Neural cell (in vitro differentiated cells): Measurements from ENCODE around the gene API5. TPM values are rescaled to one million over a fixed set of nuclear protein-coding genes. Genes with fewer than 3 reads are reported as not detected.

ENCODE experiments used
- H2AFZ ChIP-seq: fragments of 200-600, 300-800 bp; sonication (generic), shearing (Covaris generic); 2 replicates; pipeline ENCODE4 v1.6.0; 2014; ENCODE audit warnings: low read depth, mild to moderate bottlenecking, antibody characterized with exemption, low read length, moderate library complexity
- H3F3A ChIP-seq: fragments of 200-600 bp; shearing (Covaris generic); 2 replicates; pipeline ENCODE4 v1.6.1; 2016; ENCODE audit warnings: mild to moderate bottlenecking, moderate library complexity, mixed read lengths, antibody characterized with exemption, low read length; ENCODE audit not compliant: insufficient read depth, poor library complexity, severe bottlenecking
- H3K27ac ChIP-seq: fragments of 200-600, 300-800 bp; sonication (generic), shearing (Covaris generic); 2 replicates; pipeline ENCODE4 v1.5.1; 2014; ENCODE audit warnings: mild to moderate bottlenecking, low read length, moderate library complexity
- H3K27me3 ChIP-seq: fragments of 300-800, 200-600 bp; sonication (generic), shearing (Covaris generic); 2 replicates; pipeline ENCODE4 v1.6.0; 2014; ENCODE audit warnings: mild to moderate bottlenecking, low read depth, low read length, moderate library complexity; ENCODE audit not compliant: insufficient read depth
- H3K36me3 ChIP-seq: fragments of 300-800, 200-600 bp; sonication (generic), shearing (Covaris generic); 2 replicates; pipeline ENCODE4 v1.5.1; 2014; ENCODE audit warnings: mild to moderate bottlenecking, antibody characterized with exemption, low read length, moderate library complexity; ENCODE audit not compliant: insufficient read depth
- H3K4me2 ChIP-seq: fragments of 300-800, 200-600 bp; sonication (generic), shearing (Covaris generic); 2 replicates; pipeline ENCODE4 v1.6.0; 2014; ENCODE audit warnings: mild to moderate bottlenecking, low read length
- H3K4me3 ChIP-seq: fragments of 300-800, 200-600 bp; sonication (generic), shearing (Covaris generic); 2 replicates; pipeline ENCODE4 v1.5.1; 2014; ENCODE audit warnings: mild to moderate bottlenecking, low read length, moderate library complexity
- H3K79me2 ChIP-seq: fragments of 200-600 bp; shearing (Covaris generic); replicated peaks from 2 replicates; pipeline ENCODE4 v1.6.0; 2014; ENCODE audit warnings: mild to moderate bottlenecking, low read length, moderate library complexity; ENCODE audit not compliant: insufficient read depth
- H3K9ac ChIP-seq: fragments of 300-800, 200-600 bp; sonication (generic), shearing (Covaris generic); 2 replicates; pipeline ENCODE4 v1.6.1; 2016; ENCODE audit warnings: mild to moderate bottlenecking, low read length, mixed read lengths
- H3K9me2 ChIP-seq: fragments of 200-600 bp; shearing (Covaris generic); 2 replicates; pipeline ENCODE4 v1.6.1; 2016; ENCODE audit warnings: mild to moderate bottlenecking, low read length, mixed read lengths; ENCODE audit not compliant: insufficient read depth
- H3K9me3 ChIP-seq: fragments of 200-600, 300-800 bp; sonication (generic), shearing (Covaris generic); 2 replicates; pipeline ENCODE4 v1.6.1; 2016; ENCODE audit warnings: mild to moderate bottlenecking, mixed run types, low read length, moderate library complexity, mixed read lengths
- H4K20me1 ChIP-seq: fragments of 200-600 bp; shearing (Covaris generic); 2 replicates; pipeline ENCODE4 v1.6.1; 2016; ENCODE audit warnings: mild to moderate bottlenecking, mixed run types; ENCODE audit not compliant: insufficient read depth
- EP300 ChIP-seq: fragments of 450-650 bp; conservative IDR thresholded peaks from 2 replicates; pipeline ENCODE4 v1.6.1; 2014; ENCODE audit warnings: antibody characterized with exemption, mild to moderate bottlenecking, moderate library complexity; ENCODE audit not compliant: poor library complexity, severe bottlenecking
- EZH2 ChIP-seq: fragments of 200-600, 300-800 bp; shearing (Covaris generic), sonication (generic); IDR thresholded peaks from 2 replicates; pipeline ENCODE4 v1.6.1; 2014; ENCODE audit warnings: antibody characterized with exemption, low read length, borderline replicate concordance, mild to moderate bottlenecking; ENCODE audit not compliant: insufficient read depth, poor library complexity, severe bottlenecking
- MXI1 ChIP-seq: fragments of 450-650 bp; conservative IDR thresholded peaks from 2 replicates; pipeline ENCODE4 v1.6.1; 2014; ENCODE audit warnings: antibody characterized with exemption, mild to moderate bottlenecking; ENCODE audit not compliant: poor library complexity, severe bottlenecking
- POLR2AphosphoS5 ChIP-seq: IDR thresholded peaks from 2 replicates; pipeline ENCODE4 v1.6.1; 2012
- RAD21 ChIP-seq: fragments of 450-650 bp; conservative IDR thresholded peaks from 2 replicates; pipeline ENCODE4 v1.6.1; 2014; ENCODE audit warnings: antibody characterized with exemption, mild to moderate bottlenecking, moderate library complexity
- SMC3 ChIP-seq: fragments of 450-650 bp; conservative IDR thresholded peaks from 2 replicates; pipeline ENCODE4 v1.6.1; 2014; ENCODE audit warnings: antibody characterized with exemption, mild to moderate bottlenecking, moderate library complexity; ENCODE audit not compliant: poor library complexity
- TAF1 ChIP-seq: IDR thresholded peaks from 2 replicates; pipeline ENCODE4 v1.6.1; 2012; ENCODE audit warnings: low read depth
- polyA plus RNA-seq: library from polyadenylated mRNA; depleted of rRNA; stranded (reverse); fragments of >200 nt; gene quantifications from 2 replicates; pipeline ENCODE4 v1.2.3, GENCODE V29; 2014
- TF ChIP-seq, protein P1 (sequence below): IDR thresholded peaks from 2 replicates; pipeline ENCODE4 v1.6.1; 2012; ENCODE audit warnings: borderline replicate concordance
- TF ChIP-seq, protein P2 (sequence below): fragments of 450-650 bp; IDR thresholded peaks from 2 replicates; pipeline ENCODE4 v1.5.1; 2014; ENCODE audit warnings: antibody characterized with exemption, mild to moderate bottlenecking, moderate library complexity; ENCODE audit not compliant: poor library complexity, severe bottlenecking

The API5 gene
- polyA plus RNA-seq, 1 donor from 2014 or later, result 86.0 TPM

DNA sequence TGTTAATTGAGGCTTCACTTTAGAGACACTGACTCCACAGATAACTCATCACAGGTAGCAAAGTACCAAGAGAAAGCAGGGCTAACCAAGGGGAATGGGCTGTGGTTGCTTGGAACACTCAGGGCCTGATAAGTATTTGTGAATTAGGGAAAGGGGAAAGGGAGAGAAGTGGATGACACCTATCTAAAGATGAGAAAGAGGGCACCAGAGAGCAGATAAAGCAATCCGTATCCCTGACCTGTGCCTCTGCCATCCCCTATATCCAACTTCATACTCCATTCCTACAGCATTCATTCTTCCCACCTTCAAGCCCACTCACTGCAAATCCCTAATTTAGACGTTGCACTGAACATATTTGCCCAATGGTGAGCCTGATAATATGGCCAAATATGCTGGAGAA, 43.0 kb upstream of the API5 start:
- no peaks in the 10 kb centered on the region for H3K27me3 ChIP-seq
- no peak overlapping the region for H3K4me2 ChIP-seq
- no peak overlapping the region for H3K9ac ChIP-seq
- no peak overlapping the region for H3K27ac ChIP-seq
- H3K9me2 ChIP-seq, result no peaks in the 10 kb centered on the region
- no peaks in the 10 kb centered on the region for H3K36me3 ChIP-seq
- H3F3A ChIP-seq, result no peaks in the 10 kb centered on the region
- no peaks in the 10 kb centered on the region for H4K20me1 ChIP-seq
- H2AFZ ChIP-seq, result no peak overlapping the region
- TF ChIP-seq, protein P1, sequence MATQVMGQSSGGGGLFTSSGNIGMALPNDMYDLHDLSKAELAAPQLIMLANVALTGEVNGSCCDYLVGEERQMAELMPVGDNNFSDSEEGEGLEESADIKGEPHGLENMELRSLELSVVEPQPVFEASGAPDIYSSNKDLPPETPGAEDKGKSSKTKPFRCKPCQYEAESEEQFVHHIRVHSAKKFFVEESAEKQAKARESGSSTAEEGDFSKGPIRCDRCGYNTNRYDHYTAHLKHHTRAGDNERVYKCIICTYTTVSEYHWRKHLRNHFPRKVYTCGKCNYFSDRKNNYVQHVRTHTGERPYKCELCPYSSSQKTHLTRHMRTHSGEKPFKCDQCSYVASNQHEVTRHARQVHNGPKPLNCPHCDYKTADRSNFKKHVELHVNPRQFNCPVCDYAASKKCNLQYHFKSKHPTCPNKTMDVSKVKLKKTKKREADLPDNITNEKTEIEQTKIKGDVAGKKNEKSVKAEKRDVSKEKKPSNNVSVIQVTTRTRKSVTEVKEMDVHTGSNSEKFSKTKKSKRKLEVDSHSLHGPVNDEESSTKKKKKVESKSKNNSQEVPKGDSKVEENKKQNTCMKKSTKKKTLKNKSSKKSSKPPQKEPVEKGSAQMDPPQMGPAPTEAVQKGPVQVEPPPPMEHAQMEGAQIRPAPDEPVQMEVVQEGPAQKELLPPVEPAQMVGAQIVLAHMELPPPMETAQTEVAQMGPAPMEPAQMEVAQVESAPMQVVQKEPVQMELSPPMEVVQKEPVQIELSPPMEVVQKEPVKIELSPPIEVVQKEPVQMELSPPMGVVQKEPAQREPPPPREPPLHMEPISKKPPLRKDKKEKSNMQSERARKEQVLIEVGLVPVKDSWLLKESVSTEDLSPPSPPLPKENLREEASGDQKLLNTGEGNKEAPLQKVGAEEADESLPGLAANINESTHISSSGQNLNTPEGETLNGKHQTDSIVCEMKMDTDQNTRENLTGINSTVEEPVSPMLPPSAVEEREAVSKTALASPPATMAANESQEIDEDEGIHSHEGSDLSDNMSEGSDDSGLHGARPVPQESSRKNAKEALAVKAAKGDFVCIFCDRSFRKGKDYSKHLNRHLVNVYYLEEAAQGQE, result no peak
- TF ChIP-seq SMC3 (no peak), EZH2 (no peak), POLR2AphosphoS5 (no peak), TAF1 (no peak), EP300 (no peak), MXI1 (no peak), RAD21 (no peak)
- TF ChIP-seq, protein P2, sequence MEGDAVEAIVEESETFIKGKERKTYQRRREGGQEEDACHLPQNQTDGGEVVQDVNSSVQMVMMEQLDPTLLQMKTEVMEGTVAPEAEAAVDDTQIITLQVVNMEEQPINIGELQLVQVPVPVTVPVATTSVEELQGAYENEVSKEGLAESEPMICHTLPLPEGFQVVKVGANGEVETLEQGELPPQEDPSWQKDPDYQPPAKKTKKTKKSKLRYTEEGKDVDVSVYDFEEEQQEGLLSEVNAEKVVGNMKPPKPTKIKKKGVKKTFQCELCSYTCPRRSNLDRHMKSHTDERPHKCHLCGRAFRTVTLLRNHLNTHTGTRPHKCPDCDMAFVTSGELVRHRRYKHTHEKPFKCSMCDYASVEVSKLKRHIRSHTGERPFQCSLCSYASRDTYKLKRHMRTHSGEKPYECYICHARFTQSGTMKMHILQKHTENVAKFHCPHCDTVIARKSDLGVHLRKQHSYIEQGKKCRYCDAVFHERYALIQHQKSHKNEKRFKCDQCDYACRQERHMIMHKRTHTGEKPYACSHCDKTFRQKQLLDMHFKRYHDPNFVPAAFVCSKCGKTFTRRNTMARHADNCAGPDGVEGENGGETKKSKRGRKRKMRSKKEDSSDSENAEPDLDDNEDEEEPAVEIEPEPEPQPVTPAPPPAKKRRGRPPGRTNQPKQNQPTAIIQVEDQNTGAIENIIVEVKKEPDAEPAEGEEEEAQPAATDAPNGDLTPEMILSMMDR, result no peak
- no peak overlapping the region for H3K4me3 ChIP-seq
- no peaks in the 10 kb centered on the region for H3K9me3 ChIP-seq
- no peaks in the 10 kb centered on the region for H3K79me2 ChIP-seq

DNA sequence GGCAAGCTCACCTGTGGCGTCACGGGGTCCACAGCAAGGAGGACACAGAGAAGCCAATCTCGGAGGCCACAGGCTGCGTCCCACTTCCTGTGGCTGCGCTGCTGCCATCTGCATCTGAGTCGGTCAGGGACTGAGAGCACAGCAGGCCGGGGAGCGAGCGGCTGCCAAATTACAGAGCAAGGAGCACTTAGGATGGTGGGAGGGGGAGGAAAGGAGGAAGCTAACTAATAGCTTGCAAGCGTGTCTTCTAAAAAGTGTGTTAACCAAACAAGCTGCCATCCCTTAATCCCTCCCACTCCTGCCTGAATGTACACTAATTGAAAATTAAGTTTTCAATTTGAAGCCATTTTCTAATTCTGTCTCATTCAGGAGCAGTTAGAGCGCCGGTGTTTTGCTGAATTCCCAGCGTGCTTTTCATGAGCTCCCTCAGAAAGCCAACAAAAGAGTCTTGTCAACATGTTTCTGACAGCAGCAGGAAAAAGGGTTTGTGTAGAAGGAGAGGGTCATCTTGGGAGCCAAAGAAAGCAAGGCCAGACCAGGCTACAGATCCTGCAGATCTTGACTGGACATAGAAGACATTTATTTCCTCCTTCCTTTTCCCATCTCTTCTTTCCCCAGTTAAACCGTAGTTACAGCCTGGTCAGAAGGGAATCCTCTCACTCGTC, 42.4 kb upstream of the API5 start:
- no peak overlapping the region for H3K4me3 ChIP-seq
- H4K20me1 ChIP-seq, result no peaks in the 10 kb centered on the region
- no peak overlapping the region for H3K9ac ChIP-seq
- no peak overlapping the region for H2AFZ ChIP-seq
- no peaks in the 10 kb centered on the region for H3K79me2 ChIP-seq
- TF ChIP-seq, protein P1, result peak; percentile 45
- TF ChIP-seq EZH2 (no peak), POLR2AphosphoS5 (no peak)
- H3K27ac ChIP-seq, result no peak overlapping the region
- no peaks in the 10 kb centered on the region for H3F3A ChIP-seq
- no peaks in the 10 kb centered on the region for H3K27me3 ChIP-seq
- no peak overlapping the region for H3K4me2 ChIP-seq
- H3K36me3 ChIP-seq, result no peaks in the 10 kb centered on the region
- no peaks in the 10 kb centered on the region for H3K9me2 ChIP-seq
- H3K9me3 ChIP-seq, result no peaks in the 10 kb centered on the region
